ENCODE data around the gene TBCD.

DNA sequence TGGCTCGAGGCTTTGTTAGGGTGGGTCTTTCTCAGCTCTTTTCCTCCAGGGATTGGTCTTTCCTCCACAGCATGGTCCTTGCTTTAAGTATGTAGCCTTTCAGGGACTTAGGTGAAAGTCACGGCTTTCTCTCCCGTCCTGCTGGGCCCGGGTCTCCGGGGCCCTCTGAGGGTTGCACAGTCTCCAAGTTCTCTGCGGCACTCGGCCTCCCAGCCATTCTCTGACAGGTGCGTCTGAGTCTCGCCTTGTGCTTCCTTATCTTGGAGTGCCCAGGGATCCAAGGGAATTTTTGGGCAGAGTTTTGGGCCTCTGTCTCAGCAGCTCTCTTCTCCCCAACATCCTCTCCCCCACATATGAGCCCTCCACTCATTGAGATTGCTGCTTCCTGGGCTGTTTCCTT, 51.3 kb downstream of the TBCD start:
- TF ChIP-seq POLR2A (IDR thresholded peaks at IDR 0.05; ENCODE audit: extremely low read depth, insufficient read length), result no peak
- TF ChIP-seq, protein P1, sequence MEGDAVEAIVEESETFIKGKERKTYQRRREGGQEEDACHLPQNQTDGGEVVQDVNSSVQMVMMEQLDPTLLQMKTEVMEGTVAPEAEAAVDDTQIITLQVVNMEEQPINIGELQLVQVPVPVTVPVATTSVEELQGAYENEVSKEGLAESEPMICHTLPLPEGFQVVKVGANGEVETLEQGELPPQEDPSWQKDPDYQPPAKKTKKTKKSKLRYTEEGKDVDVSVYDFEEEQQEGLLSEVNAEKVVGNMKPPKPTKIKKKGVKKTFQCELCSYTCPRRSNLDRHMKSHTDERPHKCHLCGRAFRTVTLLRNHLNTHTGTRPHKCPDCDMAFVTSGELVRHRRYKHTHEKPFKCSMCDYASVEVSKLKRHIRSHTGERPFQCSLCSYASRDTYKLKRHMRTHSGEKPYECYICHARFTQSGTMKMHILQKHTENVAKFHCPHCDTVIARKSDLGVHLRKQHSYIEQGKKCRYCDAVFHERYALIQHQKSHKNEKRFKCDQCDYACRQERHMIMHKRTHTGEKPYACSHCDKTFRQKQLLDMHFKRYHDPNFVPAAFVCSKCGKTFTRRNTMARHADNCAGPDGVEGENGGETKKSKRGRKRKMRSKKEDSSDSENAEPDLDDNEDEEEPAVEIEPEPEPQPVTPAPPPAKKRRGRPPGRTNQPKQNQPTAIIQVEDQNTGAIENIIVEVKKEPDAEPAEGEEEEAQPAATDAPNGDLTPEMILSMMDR (IDR thresholded peaks at IDR 0.05; ENCODE audit: low read depth, low read length), result no peak
- no peak for TF ChIP-seq MYC (IDR thresholded peaks at IDR 0.05; ENCODE audit: low read depth, low read length)

Data from NB4 (cell line).